HG03175 (cell line): Measurements from ENCODE around the gene ABCB10.
"Not testable (repeated sequence)": the region's sequence is repeated elsewhere in the genome, so short reads cannot be mapped to it uniquely, and the experiment has no call there.

Source experiments
- ATAC-seq: cut with Tn5 transposase; IDR thresholded peaks from one replicate; pipeline ENCODE4 v1.9.1; 2021; ENCODE audit warnings: mild to moderate bottlenecking, moderate library complexity; ENCODE audit not compliant: unreplicated experiment

Gene ABCB10

GRCh38 chr1:229539863-229540506 is 18.5 kb downstream of the ABCB10 start:
- ATAC-seq = no peak

- no peak for ATAC-seq
Measured at GRCh38 chr1:229538945-229539344, 19.6 kb downstream of the ABCB10 start.

- ATAC-seq = no peak
Measured at GRCh38 chr1:229537894-229538293, 20.6 kb downstream of the ABCB10 start.

GRCh38 chr1:229536982-229537381 is 21.5 kb downstream of the ABCB10 start:
- ATAC-seq = no peak

GRCh38 chr1:229535230-229535629 is 23.3 kb downstream of the ABCB10 start:
- ATAC-seq = no peak

GRCh38 chr1:229531326-229531725 is 27.2 kb downstream of the ABCB10 start:
- no peak for ATAC-seq

- ATAC-seq = no peak
Measured at GRCh38 chr1:229529639-229530038, 28.9 kb downstream of the ABCB10 start.

GRCh38 chr1:229526695-229527094 is 31.8 kb downstream of the ABCB10 start:
- no peak for ATAC-seq

- no peak for ATAC-seq
Measured at GRCh38 chr1:229523052-229523451, 35.5 kb downstream of the ABCB10 start.

GRCh38 chr1:229514578-229515275 is 43.8 kb downstream of the ABCB10 start:
- ATAC-seq = peak; percentile 66

- not testable (repeated sequence) for ATAC-seq
Measured at GRCh38 chr1:229511625-229512024, 46.9 kb downstream of the ABCB10 start.

GRCh38 chr1:229511201-229511600 is 47.3 kb downstream of the ABCB10 start:
- not testable (repeated sequence) for ATAC-seq

- no peak for ATAC-seq
Measured at GRCh38 chr1:229509576-229509975, 48.9 kb downstream of the ABCB10 start.

GRCh38 chr1:229508823-229509337 is 49.6 kb downstream of the ABCB10 start:
- no peak for ATAC-seq

GRCh38 chr1:229507951-229508822 is 50.3 kb downstream of the ABCB10 start, which contains the start of gene NUP133:
Gene NUP133, minus strand, starts transcription at chr1:229508341. Its CDS starts 92 bp downstream, at chr1:229508249.
- ATAC-seq = peak; percentile 92

- peak; percentile 7 for ATAC-seq
Measured at GRCh38 chr1:229507502-229507901, 51.0 kb downstream of the ABCB10 start.

- no peak for ATAC-seq
Measured at GRCh38 chr1:229506633-229507032, 51.9 kb downstream of the ABCB10 start.

GRCh38 chr1:229495782-229496181 is 62.7 kb downstream of the ABCB10 start:
- ATAC-seq = no peak

GRCh38 chr1:229487181-229487580 is 71.3 kb downstream of the ABCB10 start:
- no peak for ATAC-seq

- no peak for ATAC-seq
Measured at GRCh38 chr1:229485318-229485717, 73.2 kb downstream of the ABCB10 start.

GRCh38 chr1:229482511-229482910 is 76.0 kb downstream of the ABCB10 start:
- no peak for ATAC-seq
